Stimulated activated CD8-positive, alpha-beta memory T cell treated with anti-CD3 and anti-CD28 coated beads, Interleukin-4, amount 100 ng/mL, for 1 hour (primary cell): ENCODE measurements around the gene THSD7B.
"Not testable (repeated sequence)": the region's sequence is repeated elsewhere in the genome, so short reads cannot be mapped to it uniquely, and the experiment has no call there.

Experiments
- DNase-seq, 2 donors: peaks; one replicate each; pipeline ENCODE4 v3.0.0-alpha.2; 2020; ENCODE audit warnings: low read depth in 2 of 2, low spot score in 1 of 2

THSD7B gene

GRCh38 chr2:137511526-137511925 lies 746.2 kb downstream of the THSD7B start:
- DNase-seq = no peak

GRCh38 chr2:137521653-137522619 lies 756.6 kb downstream of the THSD7B start:
- no peak for DNase-seq

DNA sequence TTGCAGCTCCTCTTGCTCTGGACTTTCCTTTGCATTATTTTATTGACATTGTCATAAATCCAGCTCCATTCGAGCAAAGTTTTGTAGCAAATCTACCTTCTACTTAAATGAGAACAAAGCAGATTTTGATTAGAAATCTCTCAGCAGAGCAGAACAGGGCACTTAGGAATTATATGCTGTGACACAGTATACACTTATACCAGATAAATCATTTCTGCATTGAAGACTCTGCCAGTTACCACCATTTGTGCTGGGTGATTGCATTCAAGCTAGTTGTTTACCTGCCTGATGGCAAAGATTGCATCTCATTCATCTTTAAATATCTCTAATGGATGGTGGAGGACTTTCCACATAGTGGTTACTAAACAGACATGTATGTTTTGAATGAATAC lies 757.3 kb downstream of the THSD7B start:
- no peak for DNase-seq

DNA sequence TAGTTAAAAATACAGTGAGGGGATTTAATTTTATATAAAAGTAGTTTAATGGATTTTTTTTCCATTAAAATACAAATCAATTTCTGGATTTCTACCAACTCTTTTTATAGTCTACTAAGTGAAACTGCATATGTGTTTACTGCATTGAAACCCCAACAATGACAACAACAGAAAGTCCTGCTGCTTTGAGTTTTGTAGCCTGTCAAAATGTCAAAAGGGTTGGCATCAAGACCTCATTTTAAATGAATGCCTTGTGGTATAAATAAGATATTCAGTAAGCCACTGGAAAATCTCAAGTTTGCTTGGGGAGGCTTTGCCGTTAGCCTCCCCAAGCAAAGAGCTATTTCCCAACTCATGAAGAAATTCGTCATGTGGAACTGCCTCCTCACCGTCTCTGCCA lies 758.6 kb downstream of the THSD7B start:
- no peak for DNase-seq

DNA sequence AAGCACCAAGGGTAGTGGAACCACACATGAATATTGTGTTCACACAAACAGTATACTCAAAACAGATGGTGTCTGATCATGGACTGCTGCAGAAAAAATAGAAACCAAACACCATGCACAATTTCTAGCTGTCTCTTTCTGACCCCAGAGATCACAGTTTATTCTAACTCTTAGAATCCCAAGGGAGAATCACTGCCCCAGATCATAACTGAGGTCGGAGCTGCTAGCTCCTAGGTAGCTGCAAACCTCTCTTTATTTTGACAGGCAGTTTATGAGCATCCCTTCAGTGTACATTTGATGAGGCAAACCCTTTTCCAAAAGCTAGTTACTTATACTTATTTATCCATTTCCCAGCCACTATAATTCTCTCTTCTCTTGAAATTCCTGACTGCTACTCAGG lies 759.8 kb downstream of the THSD7B start:
- DNase-seq = no peak

- DNase-seq = no peak
These were observed 760.4 kb downstream of the THSD7B start for GRCh38 chr2:137525641-137526190.

- no peak for DNase-seq
These were observed 770.6 kb downstream of the THSD7B start for GRCh38 chr2:137535897-137536296.

DNA sequence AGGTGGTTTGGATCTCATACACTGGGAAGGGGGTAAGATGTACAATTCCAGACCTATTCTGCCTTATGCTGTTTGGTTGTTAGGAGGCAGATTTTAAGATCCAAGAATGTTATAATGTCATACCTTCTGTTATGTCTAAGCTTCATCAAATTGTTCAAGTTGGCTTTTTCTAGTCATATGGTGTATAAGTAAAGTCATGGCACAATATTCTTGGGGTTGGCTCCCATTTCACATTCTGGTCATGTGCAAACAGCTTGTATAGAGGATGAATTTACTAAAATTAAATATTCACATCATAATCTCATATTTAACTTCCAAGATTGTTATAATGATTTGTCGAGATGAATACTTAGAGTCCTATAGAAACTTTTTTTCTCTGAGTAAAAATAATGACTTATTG lies 774.0 kb downstream of the THSD7B start:
- no peak for DNase-seq

DNA sequence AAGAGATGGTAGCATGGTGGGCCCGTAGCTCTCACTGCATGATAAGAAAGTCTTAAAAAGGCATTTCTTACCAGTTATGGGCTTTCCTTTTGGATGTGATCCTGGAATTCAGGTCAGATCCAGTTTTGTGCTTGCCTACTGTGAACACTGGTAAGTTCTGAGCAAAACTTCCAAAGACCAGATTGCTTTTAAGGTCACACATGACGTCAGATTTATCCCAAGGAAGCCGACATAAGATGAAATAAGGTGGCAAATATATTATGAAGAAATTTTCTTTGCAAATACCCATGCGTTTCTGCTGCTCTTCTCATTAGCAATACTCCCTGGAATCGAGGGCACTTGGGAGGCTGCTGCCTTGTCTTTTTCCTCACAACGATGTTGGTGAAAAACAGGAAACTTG lies 782.5 kb downstream of the THSD7B start:
- no peak for DNase-seq

GRCh38 chr2:137566387-137566786 lies 801.0 kb downstream of the THSD7B start:
- no peak for DNase-seq

GRCh38 chr2:137570484-137570883 lies 805.1 kb downstream of the THSD7B start:
- DNase-seq = no peak

DNA sequence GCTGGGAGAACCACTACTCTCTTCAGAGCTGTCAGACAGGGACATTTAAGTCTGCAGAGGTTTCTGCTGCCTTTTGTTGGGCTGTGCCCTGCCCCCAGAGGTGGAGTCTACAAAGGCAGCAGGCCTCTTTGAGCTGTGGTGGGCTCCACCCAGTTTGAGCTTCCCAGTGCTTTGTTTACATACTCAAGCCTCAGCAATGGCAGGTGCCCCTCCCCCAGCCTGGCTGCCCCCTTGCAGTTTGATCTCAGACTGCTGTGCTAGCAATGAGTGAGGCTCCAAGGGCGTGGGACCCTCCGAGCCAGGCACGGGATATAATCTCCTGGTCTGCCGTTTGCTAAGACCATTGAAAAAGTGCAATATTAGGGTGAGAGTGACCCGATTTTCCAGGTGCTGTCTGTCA lies 822.5 kb downstream of the THSD7B start:
- DNase-seq = not testable (repeated sequence)

DNA sequence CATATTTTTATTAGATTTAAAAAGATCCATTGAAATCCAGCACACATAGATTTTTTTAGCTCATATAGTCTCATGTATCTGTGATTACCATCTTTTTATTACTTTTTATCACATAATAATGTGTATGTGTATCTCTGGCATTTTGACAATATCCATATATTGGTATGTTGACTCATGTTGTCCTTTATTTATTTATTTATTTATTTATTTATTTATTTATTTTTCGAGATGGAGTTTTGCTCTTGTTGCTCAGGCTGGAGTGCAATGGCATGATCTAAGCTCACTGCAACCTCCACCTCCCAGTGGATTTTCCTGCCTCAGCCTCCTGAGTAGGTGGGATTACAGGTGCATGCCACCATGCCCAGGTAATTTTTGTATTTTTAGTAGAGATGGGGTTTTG lies 823.2 kb downstream of the THSD7B start:
- DNase-seq = not testable (repeated sequence)

- no peak for DNase-seq
These were observed 824.8 kb downstream of the THSD7B start for GRCh38 chr2:137590102-137590501.

GRCh38 chr2:137607722-137608318 lies 842.5 kb downstream of the THSD7B start:
- DNase-seq = no peak

DNA sequence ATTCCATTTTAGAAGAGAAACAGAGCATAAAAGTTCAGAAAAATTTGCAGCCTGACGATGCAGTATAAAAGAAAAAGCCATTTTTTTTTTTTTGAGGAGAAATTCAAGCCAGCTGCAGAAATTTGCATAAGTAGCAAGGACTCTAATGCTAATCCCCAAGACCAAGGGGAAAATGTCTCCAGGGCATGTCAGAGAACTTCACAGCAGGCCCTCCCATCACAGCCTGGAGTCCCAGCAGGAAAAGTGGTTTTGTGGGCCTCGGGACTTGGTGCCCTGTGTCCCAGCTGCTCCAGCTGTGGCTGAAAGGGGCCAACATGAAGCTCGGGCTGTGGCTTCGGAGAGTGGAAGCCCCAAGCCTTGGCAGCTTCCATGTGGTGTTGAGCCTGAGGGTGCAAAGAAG lies 873.6 kb downstream of the THSD7B start:
- no peak for DNase-seq

- no peak for DNase-seq
These were observed 879.4 kb downstream of the THSD7B start for GRCh38 chr2:137644731-137645130.

GRCh38 chr2:137654046-137654445 lies 888.7 kb downstream of the THSD7B start:
- no peak for DNase-seq

GRCh38 chr2:137655814-137656213 lies 890.5 kb downstream of the THSD7B start:
- DNase-seq = no peak

DNA sequence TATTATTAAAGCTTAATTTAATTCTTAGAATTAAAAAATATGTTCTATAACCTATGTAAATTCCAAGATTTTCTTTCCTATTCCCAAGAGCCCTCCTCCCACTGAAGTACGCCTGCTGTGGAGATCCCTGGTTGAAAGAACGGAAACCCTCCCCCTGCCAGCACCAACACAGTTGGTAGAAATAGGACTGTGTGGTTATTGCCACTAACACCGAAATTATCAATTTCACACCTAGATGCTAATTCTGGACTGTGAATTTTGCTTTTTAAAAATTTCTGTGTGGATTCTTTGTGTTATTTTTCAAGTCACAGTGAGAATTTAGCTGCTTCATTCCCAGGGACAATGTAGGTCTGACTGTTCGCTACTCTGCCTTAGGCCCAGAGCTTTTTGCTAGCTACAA lies 893.1 kb downstream of the THSD7B start:
- no peak for DNase-seq

- no peak for DNase-seq
These were observed 894.3 kb downstream of the THSD7B start for GRCh38 chr2:137659616-137660015.

DNA sequence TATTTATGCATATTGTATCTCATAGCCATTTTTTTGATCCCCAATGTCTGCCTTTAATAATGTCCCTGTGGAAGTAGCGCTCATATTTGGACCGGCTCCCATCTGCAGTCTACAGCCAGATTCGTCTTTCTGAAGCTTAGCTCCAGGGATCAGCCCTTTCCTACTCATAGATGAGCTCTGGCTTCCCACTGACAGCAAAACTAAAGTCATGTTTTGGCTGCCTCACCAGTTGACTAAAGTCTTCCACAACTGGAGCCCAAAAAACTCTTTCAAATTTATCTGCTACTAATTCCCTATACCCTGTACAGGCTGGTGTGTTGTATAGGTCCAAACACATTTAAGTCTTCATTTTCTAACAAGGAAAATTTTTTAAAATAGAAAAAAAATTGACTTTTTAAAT lies 904.8 kb downstream of the THSD7B start:
- no peak for DNase-seq
